Activated CD8-positive, alpha-beta memory T cell treated with anti-CD3 and anti-CD28 coated beads for 36 hours (primary cell): ENCODE data around the gene RPS5. TPM values are rescaled to one million over a fixed set of nuclear protein-coding genes. Genes with fewer than 3 reads are reported as not detected.

Experiments
- CTCF ChIA-PET: fragments of 350-600 bp; sonication (Branson Sonifier 250); formaldehyde crosslinking; loops from one replicate; lab custom pipeline; 2021; ENCODE audit warnings: antibody characterized with exemption; lab: Charles Lee
- POLR2A ChIA-PET: fragments of 350-600 bp; sonication (Branson Sonifier 250); formaldehyde crosslinking; loops from one replicate; lab custom pipeline; 2021; ENCODE audit warnings: antibody characterized with exemption; lab: Charles Lee
- total RNA-seq, 2 experiments: library from RNA; stranded (reverse); gene quantifications; one replicate each; pipeline ENCODE4 v1.2.3, GENCODE V29; 2021

The RPS5 gene
- total RNA-seq, 2 experiments from 2014 or later = 1,581 to 1,598 TPM

DNA sequence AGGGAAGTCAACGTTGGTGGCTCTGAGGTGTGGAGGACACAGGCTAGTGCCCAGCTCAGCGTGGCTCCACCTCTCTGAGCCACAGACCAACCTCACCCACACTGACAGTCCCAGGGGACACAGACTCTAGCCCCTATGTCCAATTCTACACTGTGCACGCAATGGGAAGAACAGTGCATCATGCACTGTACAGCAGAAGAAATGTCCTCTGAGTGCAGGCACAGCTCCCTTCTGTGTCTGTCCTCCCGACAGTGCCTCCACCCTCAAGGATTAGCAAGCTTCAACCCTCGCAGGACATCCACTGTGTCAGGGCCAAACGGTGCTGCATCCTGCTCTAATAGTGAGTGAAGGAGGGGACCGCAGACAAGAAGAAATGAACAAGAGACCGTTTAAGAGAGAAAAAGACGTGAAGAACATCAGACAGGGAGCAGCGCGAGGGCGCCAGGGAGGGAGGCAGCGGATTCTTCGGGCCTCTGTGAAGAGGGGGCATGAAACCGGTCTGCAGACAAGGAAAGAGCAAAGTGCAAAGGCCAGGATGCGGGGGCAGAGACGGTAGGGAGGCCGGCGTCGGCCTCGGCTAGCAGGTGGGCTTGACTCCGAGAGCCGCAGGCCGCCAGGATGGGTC is 6.9 kb upstream of the RPS5 start:
- POLR2A ChIA-PET = interaction anchor here (0.6 to 1.1 kb wide), 2 partner anchors 12 to 18 kb away, joined by 5 read pairs; partner anchors contain the start of gene ZNF497
- CTCF ChIA-PET = interaction anchor here (1.1 kb wide), 1 partner anchor 16 kb away, joined by 3 read pairs; no protein-coding TSS in a partner anchor

- ChIA-PET POLR2A (interaction anchor here (1.3 to 1.4 kb wide), 2 partner anchors 19 to 33 kb away, joined by 6 read pairs; partner anchors contain the start of gene ZNF497), CTCF (interaction anchor here (1.1 to 1.5 kb wide), 3 partner anchors 16 to 139 kb away, joined by 3 to 7 read pairs (median 3); partner anchors contain the start of gene ZBTB45)
Measured at GRCh38 chr19:58380662-58381459, 6.2 kb upstream of the RPS5 start, which contains the start of gene ZNF837. Gene ZNF837 (minus strand): TSS chr19:58381030. CDS start chr19:58369332, 11,698 bp downstream.

- CTCF ChIA-PET = interaction anchor here (1.1 to 1.5 kb wide), 2 partner anchors 35 to 138 kb away, joined by 3 to 7 read pairs; partner anchors contain the start of gene ZBTB45
- POLR2A ChIA-PET = interaction anchor here (0.6 to 1.4 kb wide), 3 partner anchors 20 to 64 kb away, joined by 4 to 6 read pairs (median 6); partner anchors contain the start of gene ZNF497
Measured at GRCh38 chr19:58381460-58382212, 5.4 kb upstream of the RPS5 start.

DNA sequence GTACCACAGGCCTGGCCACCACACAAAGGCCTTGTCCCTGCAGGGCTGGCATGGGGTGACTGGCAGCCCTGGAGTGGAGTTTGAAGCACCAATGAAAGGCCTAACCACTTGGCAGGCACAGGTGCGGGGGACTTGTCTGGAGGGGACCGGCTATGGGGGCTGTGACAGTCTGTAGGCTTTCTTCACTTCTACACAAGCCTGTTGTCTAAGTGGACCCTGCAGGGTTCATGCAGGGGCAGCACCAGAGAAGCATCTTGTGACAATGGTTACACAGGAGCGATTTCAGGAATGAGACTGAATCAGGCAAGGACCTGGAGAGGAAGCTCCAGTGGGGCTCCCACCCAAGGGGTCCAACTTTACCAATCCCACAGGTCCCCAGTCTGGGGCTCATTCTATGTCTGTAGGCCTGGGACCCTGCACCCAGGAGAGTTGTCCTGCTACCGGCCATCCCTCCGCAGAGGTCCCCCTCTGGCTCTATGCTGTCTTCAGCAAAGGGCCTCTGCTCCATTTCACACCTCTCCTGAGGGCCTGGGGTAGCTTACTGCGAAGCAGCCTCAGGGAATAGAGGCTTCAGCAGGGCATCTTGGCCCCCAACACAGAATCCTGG is 4.0 kb upstream of the RPS5 start:
- ChIA-PET CTCF (interaction anchor here (1.0 kb wide), 1 partner anchor 13 kb away, joined by 3 read pairs; no protein-coding TSS in a partner anchor), POLR2A (no interaction called here)

GRCh38 chr19:58385313-58385890 is 1.7 kb upstream of the RPS5 start:
- ChIA-PET CTCF (no interaction called here), POLR2A (interaction anchor here (0.6 to 0.7 kb wide), 5 partner anchors 12 to 930 kb away, joined by 3 to 5 read pairs (median 3); no protein-coding TSS in a partner anchor)

GRCh38 chr19:58385891-58386575 is 1.0 kb upstream of the RPS5 start:
- POLR2A ChIA-PET = interaction anchor here (0.6 to 0.7 kb wide), 5 partner anchors 13 to 930 kb away, joined by 3 to 5 read pairs (median 3); no protein-coding TSS in a partner anchor
- CTCF ChIA-PET = no interaction called here

- ChIA-PET POLR2A (interaction anchor here (0.6 to 1.4 kb wide), 6 partner anchors 8 to 102 kb away, joined by 3 to 4 read pairs (median 4); partner anchors contain the start of genes RNF225 and ZNF497), CTCF (interaction anchor here (0.6 to 0.8 kb wide), 2 partner anchors 132 to 735 kb away, joined by 3 read pairs; partner anchors contain the start of gene ZBTB45)
Measured at GRCh38 chr19:58387338-58388174, 487 bp downstream of the RPS5 start.

- CTCF ChIA-PET = interaction anchor here (0.6 to 0.8 kb wide), 2 partner anchors 132 to 735 kb away, joined by 3 read pairs; partner anchors contain the start of gene ZBTB45
Measured at GRCh38 chr19:58388175-58388526, 1.1 kb downstream of the RPS5 start.

DNA sequence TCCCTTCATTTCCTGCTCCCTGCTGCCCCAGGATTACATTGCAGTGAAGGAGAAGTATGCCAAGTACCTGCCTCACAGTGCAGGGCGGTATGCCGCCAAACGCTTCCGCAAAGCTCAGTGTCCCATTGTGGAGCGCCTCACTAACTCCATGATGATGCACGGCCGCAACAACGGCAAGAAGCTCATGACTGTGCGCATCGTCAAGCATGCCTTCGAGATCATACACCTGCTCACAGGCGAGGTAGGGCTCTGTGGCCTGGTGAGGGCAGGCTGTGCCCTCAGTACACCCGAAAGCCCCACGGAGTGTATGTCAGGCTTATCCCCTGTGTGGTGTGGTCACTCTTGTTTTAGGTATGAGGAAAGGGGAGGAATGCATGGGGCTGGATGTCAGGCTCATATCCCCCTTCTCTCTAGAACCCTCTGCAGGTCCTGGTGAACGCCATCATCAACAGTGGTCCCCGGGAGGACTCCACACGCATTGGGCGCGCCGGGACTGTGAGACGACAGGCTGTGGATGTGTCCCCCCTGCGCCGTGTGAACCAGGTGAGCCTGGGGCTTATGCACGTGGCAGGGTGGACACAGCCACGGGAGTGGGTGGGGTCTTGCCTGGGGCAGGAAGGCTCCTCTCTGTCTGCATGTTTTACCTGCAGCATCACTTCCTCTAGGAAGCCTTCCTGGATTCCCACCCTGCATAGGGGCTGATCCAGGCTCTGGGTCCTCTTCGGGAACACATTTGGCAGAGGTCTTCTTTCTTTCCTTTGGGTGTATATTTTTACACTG is 6.1 kb downstream of the RPS5 start:
- CTCF ChIA-PET = no interaction called here
- POLR2A ChIA-PET = no interaction called here

More at GRCh38 chr19:58388175-58388526, 1.1 kb downstream of the RPS5 start:
- POLR2A ChIA-PET = interaction anchor here (0.6 to 0.7 kb wide), 4 partner anchors 24 to 101 kb away, joined by 3 to 4 read pairs (median 3); no protein-coding TSS in a partner anchor

DNA sequence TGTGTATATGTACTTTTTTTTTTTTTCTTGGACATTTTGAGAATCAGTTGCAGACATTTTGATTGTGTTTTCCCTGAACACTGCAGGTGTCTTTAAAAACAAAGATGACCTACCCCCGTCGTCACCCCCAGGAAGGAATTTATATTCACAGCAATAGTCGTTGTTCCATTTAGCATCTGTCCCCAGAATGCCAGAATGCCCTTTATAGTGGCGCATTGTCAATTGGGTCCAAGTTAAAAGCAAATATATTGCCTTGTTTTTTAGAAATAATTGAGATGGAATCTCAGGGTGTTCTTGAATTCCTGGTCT is 6.6 kb downstream of the RPS5 start:
- POLR2A ChIA-PET = no interaction called here
- CTCF ChIA-PET = no interaction called here

DNA sequence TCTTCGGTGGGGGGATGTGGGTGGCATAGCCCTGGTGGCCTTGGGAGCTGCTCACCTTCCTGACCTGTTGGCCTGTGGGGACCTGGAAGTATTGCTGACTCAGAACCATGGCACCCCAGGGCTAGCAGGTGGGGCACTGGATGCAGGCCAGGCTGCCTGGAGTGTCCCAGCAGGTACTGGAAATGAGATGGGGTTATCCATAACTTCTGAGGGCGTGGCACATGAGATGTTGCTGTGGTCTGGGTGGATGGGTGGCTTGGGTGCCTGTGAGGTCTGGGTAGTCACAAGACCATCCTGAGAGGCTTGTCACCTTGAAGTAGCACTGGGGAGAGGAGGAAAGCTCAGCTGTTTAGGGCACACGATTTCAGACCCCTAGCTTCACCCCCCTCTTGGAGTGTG is 7.8 kb downstream of the RPS5 start:
- CTCF ChIA-PET = interaction anchor here (0.7 kb wide), 1 partner anchor 121 kb away, joined by 3 read pairs; no protein-coding TSS in a partner anchor

DNA sequence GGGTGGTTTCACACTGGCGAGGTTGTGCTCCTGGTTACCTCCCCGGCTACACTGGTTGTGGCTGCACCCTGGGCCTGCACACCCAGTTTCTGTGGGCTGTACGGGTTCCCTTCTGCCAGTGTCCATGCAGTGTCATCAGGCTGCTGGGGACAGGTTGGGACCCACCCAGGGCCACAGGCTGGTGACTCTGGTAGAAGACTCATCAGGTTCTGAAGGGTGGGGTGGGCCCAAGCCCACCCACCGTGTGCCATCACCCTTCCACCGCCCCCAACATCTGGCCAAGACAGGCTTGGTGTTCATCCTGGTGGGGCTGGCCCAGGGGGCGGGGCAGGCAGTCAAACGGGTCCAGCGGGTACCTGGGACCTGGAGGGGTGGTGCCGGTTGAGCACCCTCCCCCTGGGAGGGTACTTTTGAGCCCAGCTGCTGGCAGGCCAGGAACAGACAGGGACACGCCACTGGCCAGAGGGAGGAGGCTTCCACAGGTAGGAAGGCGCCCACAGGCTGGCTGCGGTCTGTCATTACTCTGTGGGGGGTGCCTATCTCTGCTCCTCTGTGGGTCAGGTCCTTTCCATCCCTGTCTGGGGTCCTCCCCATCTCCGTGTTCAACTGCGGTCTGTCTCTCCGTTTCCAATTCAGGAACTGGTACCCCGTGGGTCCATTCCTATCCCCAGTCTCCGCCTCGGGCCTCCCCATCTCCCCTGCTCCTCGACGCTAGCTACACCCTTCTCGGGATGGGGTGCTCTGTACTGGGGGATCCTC is 8.3 kb downstream of the RPS5 start, which contains the start of gene RNF225:
RNF225 (plus strand) TSS at position 437 of the 759 bp plus-strand sequence. CDS start 434 bp downstream, outside the sequence.
- ChIA-PET CTCF (interaction anchor here (0.7 to 1.0 kb wide), 2 partner anchors 12 to 121 kb away, joined by 3 read pairs; no protein-coding TSS in a partner anchor), POLR2A (interaction anchor here (1.0 kb wide), 1 partner anchor 8 kb away, joined by 4 read pairs; the partner anchor contains the start of gene RPS5)

More for the DNA sequence above, 7.8 kb downstream of the RPS5 start:
- POLR2A ChIA-PET = no interaction called here

- CTCF ChIA-PET = interaction anchor here (1.0 kb wide), 1 partner anchor 12 kb away, joined by 3 read pairs; no protein-coding TSS in a partner anchor
- POLR2A ChIA-PET = interaction anchor here (1.0 kb wide), 1 partner anchor 9 kb away, joined by 4 read pairs; the partner anchor contains the start of gene RPS5
Measured at GRCh38 chr19:58395979-58396627, 9.0 kb downstream of the RPS5 start.
